Liver (tissue), 3 donors: Measurements from ENCODE around the gene CIITA.

Source experiments
- ATF3 ChIP-seq: IDR thresholded peaks from 2 replicates; pipeline ENCODE4 v1.6.1; 2016; ENCODE audit warnings: antibody characterized with exemption
- CTCF ChIP-seq: fragments of 150-350 bp; IDR thresholded peaks from 2 replicates; pipeline ENCODE4 v1.5.1; 2017; ENCODE audit warnings: improper control_type of control experiment, low read depth, low read length; ENCODE audit not compliant: missing input control
- GABPA ChIP-seq, 2 donors: IDR thresholded peaks in 1 of 2; conservative IDR thresholded peaks in 1 of 2; 2 replicates each; pipeline ENCODE4 v1.6.1; 2016; ENCODE audit warnings: antibody characterized with exemption in 2 of 2, mild to moderate bottlenecking in 1 of 2, moderate library complexity in 1 of 2
- JUND ChIP-seq, 2 donors: IDR thresholded peaks; 2 replicates each; pipeline ENCODE4 v1.6.1; 2016; ENCODE audit warnings: antibody characterized with exemption in 2 of 2
- RXRA ChIP-seq, 2 donors: IDR thresholded peaks; 2 replicates each; pipeline ENCODE4 v1.6.1; 2017 to 2018; ENCODE audit warnings: antibody characterized with exemption in 2 of 2, mild to moderate bottlenecking in 1 of 2
- SP1 ChIP-seq: IDR thresholded peaks from 2 replicates; pipeline ENCODE4 v1.6.1; 2018; ENCODE audit warnings: antibody characterized with exemption, mild to moderate bottlenecking
- TAF1 ChIP-seq: conservative IDR thresholded peaks from 2 replicates; pipeline ENCODE4 v1.6.1; 2016; ENCODE audit warnings: antibody characterized with exemption, mild to moderate bottlenecking
- TF ChIP-seq, protein P1 (sequence below): IDR thresholded peaks from 2 replicates; pipeline ENCODE4 v1.6.1; 2016; ENCODE audit warnings: antibody characterized with exemption
- TF ChIP-seq, protein P2 (sequence below): IDR thresholded peaks from 2 replicates; pipeline ENCODE4 v1.6.1; 2016; ENCODE audit warnings: antibody characterized with exemption, mild to moderate bottlenecking
- donor health status: healthy.
- donor health status: healthy.

DNA sequence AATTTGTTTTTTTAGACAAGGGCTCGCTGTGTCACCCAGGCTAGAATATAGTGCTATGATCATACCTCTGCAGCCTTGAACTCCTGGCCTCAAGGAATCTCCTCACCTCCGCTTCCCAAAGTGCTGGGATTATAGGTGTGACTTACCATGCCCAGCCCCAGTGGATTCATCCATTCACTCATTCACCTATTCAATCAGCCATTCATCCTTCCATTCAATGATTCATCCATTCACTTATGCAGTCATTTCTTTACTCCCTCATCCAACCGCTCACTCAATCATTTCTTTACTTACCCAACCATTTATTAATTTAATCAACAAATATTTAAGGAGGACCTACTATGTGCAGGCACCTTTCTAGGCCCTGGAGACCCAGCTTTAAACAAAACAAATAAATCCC lies 39.5 kb downstream of the CIITA start:
- TF ChIP-seq CTCF: no peak
- TF ChIP-seq, protein P1, sequence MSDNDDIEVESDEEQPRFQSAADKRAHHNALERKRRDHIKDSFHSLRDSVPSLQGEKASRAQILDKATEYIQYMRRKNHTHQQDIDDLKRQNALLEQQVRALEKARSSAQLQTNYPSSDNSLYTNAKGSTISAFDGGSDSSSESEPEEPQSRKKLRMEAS: no peak
- TF ChIP-seq JUND (IDR thresholded peaks at IDR 0.05): no peak
- TF ChIP-seq SP1: no peak
- TF ChIP-seq ATF3: no peak
- TF ChIP-seq, protein P2, sequence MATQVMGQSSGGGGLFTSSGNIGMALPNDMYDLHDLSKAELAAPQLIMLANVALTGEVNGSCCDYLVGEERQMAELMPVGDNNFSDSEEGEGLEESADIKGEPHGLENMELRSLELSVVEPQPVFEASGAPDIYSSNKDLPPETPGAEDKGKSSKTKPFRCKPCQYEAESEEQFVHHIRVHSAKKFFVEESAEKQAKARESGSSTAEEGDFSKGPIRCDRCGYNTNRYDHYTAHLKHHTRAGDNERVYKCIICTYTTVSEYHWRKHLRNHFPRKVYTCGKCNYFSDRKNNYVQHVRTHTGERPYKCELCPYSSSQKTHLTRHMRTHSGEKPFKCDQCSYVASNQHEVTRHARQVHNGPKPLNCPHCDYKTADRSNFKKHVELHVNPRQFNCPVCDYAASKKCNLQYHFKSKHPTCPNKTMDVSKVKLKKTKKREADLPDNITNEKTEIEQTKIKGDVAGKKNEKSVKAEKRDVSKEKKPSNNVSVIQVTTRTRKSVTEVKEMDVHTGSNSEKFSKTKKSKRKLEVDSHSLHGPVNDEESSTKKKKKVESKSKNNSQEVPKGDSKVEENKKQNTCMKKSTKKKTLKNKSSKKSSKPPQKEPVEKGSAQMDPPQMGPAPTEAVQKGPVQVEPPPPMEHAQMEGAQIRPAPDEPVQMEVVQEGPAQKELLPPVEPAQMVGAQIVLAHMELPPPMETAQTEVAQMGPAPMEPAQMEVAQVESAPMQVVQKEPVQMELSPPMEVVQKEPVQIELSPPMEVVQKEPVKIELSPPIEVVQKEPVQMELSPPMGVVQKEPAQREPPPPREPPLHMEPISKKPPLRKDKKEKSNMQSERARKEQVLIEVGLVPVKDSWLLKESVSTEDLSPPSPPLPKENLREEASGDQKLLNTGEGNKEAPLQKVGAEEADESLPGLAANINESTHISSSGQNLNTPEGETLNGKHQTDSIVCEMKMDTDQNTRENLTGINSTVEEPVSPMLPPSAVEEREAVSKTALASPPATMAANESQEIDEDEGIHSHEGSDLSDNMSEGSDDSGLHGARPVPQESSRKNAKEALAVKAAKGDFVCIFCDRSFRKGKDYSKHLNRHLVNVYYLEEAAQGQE: no peak
- TF ChIP-seq GABPA (IDR thresholded peaks at IDR 0.05 in 1 of 2, conservative IDR thresholded peaks at IDR 0.05 in 1 of 2): no peak
- TF ChIP-seq RXRA (IDR thresholded peaks at IDR 0.05): no peak
- no peak for TF ChIP-seq TAF1
